Common myeloid progenitor, CD34-positive (primary cell): ENCODE measurements around the gene MEGF11.

Source experiments
- CTCF ChIA-PET: fragments of 350-600 bp; sonication (Branson Sonifier 250); formaldehyde crosslinking; loops from one replicate; lab custom pipeline; 2021; ENCODE audit warnings: antibody characterized with exemption; lab: Charles Lee
- POLR2A ChIA-PET: fragments of 350-600 bp; sonication (Branson Sonifier 250); formaldehyde crosslinking; loops from one replicate; lab custom pipeline; 2021; ENCODE audit warnings: antibody characterized with exemption; lab: Charles Lee
- DNase-seq, 3 donors: peaks; one replicate each; pipeline versions ENCODE4 v3.0.0 to v3.0.0-alpha.2; 2013
- H3K27ac ChIP-seq, 2 experiments: 1 replicate in 1 of 2; 2 replicates in 1 of 2; pipeline ENCODE4 v1.7.0; 2013; ENCODE audit warnings: inconsistent platforms in 2 of 2, low read length in 2 of 2, mild to moderate bottlenecking in 2 of 2, low read depth in 1 of 2, moderate library complexity in 1 of 2; ENCODE audit not compliant: severe bottlenecking in 2 of 2, insufficient read depth in 1 of 2, poor library complexity in 1 of 2
- H3K27me3 ChIP-seq, 5 experiments: replicated peaks in 2 of 5; 1 replicate in 3 of 5; 2 replicates in 2 of 5; pipeline versions ENCODE4 v1.6.1 to v1.7.0; 2013; ENCODE audit warnings: low read length in 4 of 5, mild to moderate bottlenecking in 2 of 5, moderate library complexity in 2 of 5, inconsistent platforms in 1 of 5; ENCODE audit not compliant: insufficient read depth in 5 of 5, control insufficient read depth in 4 of 5
- H3K36me3 ChIP-seq, 4 experiments: 1 replicate in 2 of 4; 2 replicates in 2 of 4; pipeline versions ENCODE4 v1.6.1 to v1.7.0; 2013; ENCODE audit warnings: low read length in 3 of 4, control low read depth in 1 of 4, mild to moderate bottlenecking in 1 of 4; ENCODE audit not compliant: control insufficient read depth in 4 of 4, insufficient read depth in 4 of 4
- H3K4me1 ChIP-seq, 4 experiments: 1 replicate in 3 of 4; 2 replicates in 1 of 4; pipeline versions ENCODE4 v1.6.1 to v1.7.1; 2013; ENCODE audit warnings: low read length in 3 of 4, mild to moderate bottlenecking in 3 of 4, control low read depth in 1 of 4, inconsistent platforms in 1 of 4, moderate library complexity in 1 of 4; ENCODE audit not compliant: control insufficient read depth in 4 of 4, insufficient read depth in 4 of 4; ENCODE audit errors: control extremely low read depth in 1 of 4
- H3K4me3 ChIP-seq, 7 experiments: 1 replicate in 4 of 7; 2 replicates in 3 of 7; pipeline versions ENCODE4 v1.5.1 to v1.7.0; 2013; ENCODE audit warnings: mild to moderate bottlenecking in 7 of 7, low read length in 6 of 7, moderate library complexity in 6 of 7, inconsistent platforms in 2 of 7, low read depth in 2 of 7, control low read depth in 1 of 7; ENCODE audit not compliant: insufficient read depth in 4 of 7, control insufficient read depth in 1 of 7; ENCODE audit errors: extremely low read depth in 1 of 7
- H3K9me3 ChIP-seq, 5 experiments: 1 replicate in 4 of 5; 2 replicates in 1 of 5; pipeline versions ENCODE4 v1.6.1 to v1.7.1; 2013; ENCODE audit warnings: low read length in 4 of 5, mild to moderate bottlenecking in 2 of 5, inconsistent platforms in 1 of 5, low read depth in 1 of 5, moderate library complexity in 1 of 5; ENCODE audit not compliant: control insufficient read depth in 4 of 5, insufficient read depth in 2 of 5; ENCODE audit errors: control extremely low read depth in 1 of 5
- WGBS: methylation state at CpG from one replicate; pipeline ENCODE4 v1.1.5; 2013; ENCODE audit not compliant: insufficient coverage; 5-methylcytosine and 5-hydroxymethylcytosine counted together

Gene MEGF11

DNA sequence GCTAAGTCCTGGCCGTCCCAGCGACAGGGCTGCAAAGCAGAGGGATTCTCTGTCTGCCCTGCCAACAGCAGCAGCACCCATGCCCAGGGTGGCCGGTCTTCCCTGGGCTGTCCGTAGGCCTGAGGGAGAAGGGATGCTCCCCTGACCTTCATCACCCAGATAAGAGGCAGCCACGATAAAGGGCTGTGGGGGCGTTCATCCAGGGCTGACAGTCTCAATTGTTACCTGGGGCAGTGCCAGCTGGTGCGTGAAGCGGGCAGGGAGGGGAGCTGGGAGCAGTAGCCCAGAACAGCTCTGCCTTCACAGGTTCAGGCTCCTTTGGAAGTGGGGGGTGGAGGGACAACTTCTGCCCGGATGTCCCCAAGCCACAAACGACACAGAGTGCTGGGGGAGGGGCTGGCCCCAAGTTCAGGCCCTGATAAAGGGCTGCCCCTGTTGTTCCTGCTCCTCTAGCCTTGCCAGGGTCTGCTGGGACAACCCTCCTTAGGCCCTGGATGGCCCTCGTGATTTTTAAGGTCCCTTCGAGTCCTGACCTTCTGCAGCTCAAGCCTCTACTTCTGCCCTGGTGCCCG is 289.6 kb downstream of the MEGF11 start:
- peaks cover 0 to 3% (median 1%) of the 10 kb centered on the region in 4 experiments for H3K4me1 ChIP-seq
- ChIA-PET CTCF (interaction anchor here (1.0 to 1.2 kb wide), 2 partner anchors 9 to 16 kb away, joined by 3 read pairs; no protein-coding TSS in a partner anchor), POLR2A (no interaction called here)
- no peak overlapping the region for H3K4me3 ChIP-seq
- peaks cover 0 to 45% (median 7%) of the 10 kb centered on the region in 5 experiments for H3K27me3 ChIP-seq
- 60% methylated on average over 13 of the region's 13 CpGs for WGBS
- no peaks in the 10 kb centered on the region for H3K36me3 ChIP-seq
- H3K27ac ChIP-seq: no peak overlapping the region
- no peaks in the 10 kb centered on the region for H3K9me3 ChIP-seq
- DNase-seq: no peak

- POLR2A ChIA-PET: no interaction called here
- DNase-seq: no peak
- Histone ChIP-seq H3K4me3 (no peak overlapping the region), H3K9me3 (no peaks in the 10 kb centered on the region), H3K4me1 (peaks cover 0 to 3% (median 1%) of the 10 kb centered on the region in 4 experiments), H3K27me3 (peaks cover 0 to 41% (median 6%) of the 10 kb centered on the region in 5 experiments), H3K36me3 (no peaks in the 10 kb centered on the region), H3K27ac (no peak overlapping the region)
- CTCF ChIA-PET: interaction anchor here (1.0 to 1.5 kb wide), 3 partner anchors 9 to 16 kb away, joined by 3 read pairs; no protein-coding TSS in a partner anchor
- WGBS: 56% methylated on average over 5 of the region's 5 CpGs
Observed at GRCh38 chr15:65963358-65963757, 290.2 kb downstream of the MEGF11 start.

GRCh38 chr15:65962187-65962586 is 291.4 kb downstream of the MEGF11 start:
- ChIA-PET POLR2A (no interaction called here), CTCF (interaction anchor here (1.5 kb wide), 1 partner anchor 14 kb away, joined by 3 read pairs; no protein-coding TSS in a partner anchor)
- peaks cover 0 to 3% (median 1%) of the 10 kb centered on the region in 4 experiments for H3K4me1 ChIP-seq
- H3K36me3 ChIP-seq: no peaks in the 10 kb centered on the region
- no peak overlapping the region for H3K27ac ChIP-seq
- H3K4me3 ChIP-seq: no peak overlapping the region
- H3K27me3 ChIP-seq: peaks cover 2 to 43% (median 10%) of the 10 kb centered on the region in 5 experiments
- H3K9me3 ChIP-seq: no peaks in the 10 kb centered on the region
- no CpG with 5 or more reads among the region's 3 CpGs for WGBS
- no peak for DNase-seq

DNA sequence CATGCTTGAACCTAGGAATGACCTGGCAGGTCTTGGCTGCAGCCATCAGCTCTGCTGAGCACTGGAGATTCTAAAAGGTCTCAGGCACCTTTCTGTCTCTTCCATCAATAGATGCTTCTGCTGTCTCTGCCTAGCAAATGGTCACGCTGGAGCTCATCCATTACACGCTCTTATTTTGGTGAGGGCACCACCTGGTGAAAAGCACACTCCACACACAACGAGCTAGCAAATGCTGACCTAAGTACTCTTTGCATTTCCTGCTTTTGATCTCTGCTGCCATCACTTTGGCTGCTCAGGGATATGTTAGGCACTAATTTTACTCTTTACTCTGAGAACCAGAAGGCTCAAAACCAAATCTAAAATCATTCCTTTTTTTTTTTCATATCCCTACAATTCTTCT is 293.0 kb downstream of the MEGF11 start:
- POLR2A ChIA-PET: no interaction called here
- peaks cover 0 to 3% (median 1%) of the 10 kb centered on the region in 4 experiments for H3K4me1 ChIP-seq
- peaks cover 2 to 43% (median 14%) of the 10 kb centered on the region in 5 experiments for H3K27me3 ChIP-seq
- WGBS: 40% methylated on average over 2 of the region's 3 CpGs
- DNase-seq: no peak
- H3K4me3 ChIP-seq: no peak overlapping the region
- no peaks in the 10 kb centered on the region for H3K9me3 ChIP-seq
- CTCF ChIA-PET: interaction anchor here (0.8 to 1.6 kb wide), 2 partner anchors 18 to 85 kb away, joined by 3 to 7 read pairs; no protein-coding TSS in a partner anchor
- no peaks in the 10 kb centered on the region for H3K36me3 ChIP-seq
- H3K27ac ChIP-seq: no peak overlapping the region

DNA sequence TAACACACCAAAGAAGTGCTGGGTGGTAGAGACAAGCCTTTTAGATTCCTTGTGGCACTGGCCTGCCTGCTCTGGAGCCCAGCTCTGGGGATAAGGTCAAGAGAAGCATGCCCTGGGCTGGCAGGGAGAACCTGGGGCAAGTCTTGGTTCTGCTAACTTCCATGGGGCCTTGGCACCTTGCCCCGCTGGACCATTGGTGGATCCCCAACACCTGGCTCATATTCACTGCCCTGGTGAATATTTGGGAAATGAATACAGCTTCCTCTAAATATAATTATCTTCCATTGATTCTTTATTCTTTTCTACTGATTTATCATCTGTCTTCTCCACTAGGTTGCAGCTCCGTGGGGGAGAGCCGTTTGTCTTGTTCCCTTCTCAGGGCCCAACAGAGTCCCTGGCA is 294.7 kb downstream of the MEGF11 start:
- H3K27ac ChIP-seq: no peak overlapping the region
- no peaks in the 10 kb centered on the region for H3K9me3 ChIP-seq
- CTCF ChIA-PET: no interaction called here
- 100% methylated on average over 1 of the region's 3 CpGs for WGBS
- POLR2A ChIA-PET: no interaction called here
- DNase-seq: no peak
- peaks cover 0 to under 1% (median 0%) of the 10 kb centered on the region in 4 experiments for H3K4me1 ChIP-seq
- H3K4me3 ChIP-seq: no peak overlapping the region
- peaks cover 2 to 35% (median 11%) of the 10 kb centered on the region in 5 experiments for H3K27me3 ChIP-seq
- no peaks in the 10 kb centered on the region for H3K36me3 ChIP-seq

DNA sequence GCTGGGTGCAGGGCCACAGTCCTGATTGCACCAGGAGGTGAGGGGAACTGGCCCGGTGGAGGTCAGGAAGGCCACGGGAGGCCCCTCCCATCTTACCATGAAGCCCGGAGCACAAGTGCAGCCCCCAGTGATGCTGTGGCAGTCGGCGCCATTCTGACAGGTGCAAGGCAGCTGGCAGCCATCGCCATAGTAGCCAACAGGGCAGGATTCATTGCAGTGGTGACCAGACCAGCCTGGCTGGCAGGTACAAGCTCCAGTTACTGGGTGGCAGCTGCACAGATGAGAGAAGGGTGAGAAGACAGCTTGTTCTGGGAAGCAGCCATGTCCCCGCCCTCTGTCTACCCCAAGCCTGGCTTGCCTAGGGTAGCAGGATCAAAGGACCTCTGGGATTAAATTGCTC is 296.1 kb downstream of the MEGF11 start:
- no peaks in the 10 kb centered on the region for H3K4me1 ChIP-seq
- peaks cover 2 to 22% (median 9%) of the 10 kb centered on the region in 5 experiments for H3K27me3 ChIP-seq
- DNase-seq: no peak
- WGBS: 76% methylated on average over 6 of the region's 7 CpGs
- H3K36me3 ChIP-seq: no peaks in the 10 kb centered on the region
- H3K4me3 ChIP-seq: no peak overlapping the region
- ChIA-PET POLR2A (no interaction called here), CTCF (no interaction called here)
- H3K27ac ChIP-seq: no peak overlapping the region
- no peaks in the 10 kb centered on the region for H3K9me3 ChIP-seq

DNA sequence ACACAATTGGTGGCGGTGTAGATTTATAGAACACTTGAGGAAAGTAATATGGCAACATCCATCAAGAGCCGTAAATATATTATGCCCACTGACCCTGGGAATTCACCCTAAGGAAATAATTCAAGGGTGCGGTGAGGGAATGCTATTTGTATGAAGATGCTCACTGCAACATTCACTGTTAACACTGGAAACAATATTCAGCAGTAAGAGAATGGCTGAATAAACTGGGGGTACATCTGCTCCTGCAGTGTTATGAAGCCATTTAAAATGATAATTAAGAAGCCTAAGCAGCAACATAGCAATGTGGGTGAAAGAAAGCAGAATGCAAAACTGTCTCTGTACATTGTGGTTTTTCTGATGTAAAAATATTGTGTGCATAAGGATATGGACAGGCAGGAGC is 296.7 kb downstream of the MEGF11 start:
- no peak for DNase-seq
- no peaks in the 10 kb centered on the region for H3K4me1 ChIP-seq
- H3K27me3 ChIP-seq: peaks cover 2 to 16% (median 9%) of the 10 kb centered on the region in 5 experiments
- no peak overlapping the region for H3K27ac ChIP-seq
- no peaks in the 10 kb centered on the region for H3K9me3 ChIP-seq
- H3K4me3 ChIP-seq: no peak overlapping the region
- H3K36me3 ChIP-seq: no peaks in the 10 kb centered on the region
- POLR2A ChIA-PET: no interaction called here
- WGBS: 100% methylated on average over 1 of the region's 3 CpGs
- CTCF ChIA-PET: no interaction called here
